GM12878 (cell line): ENCODE data around the gene UTF1. TPM values are rescaled to one million over a fixed set of nuclear protein-coding genes. Genes with fewer than 3 reads are reported as not detected.

Experiments used
- ATAC-seq: fragments of 200-7000 bp; cut with Tn5 transposase; 3 replicates; pipeline ENCODE4 v1.9.1; 2020; ENCODE audit warnings: mild to moderate bottlenecking, moderate library complexity
- BruUV-seq: library from RNA; stranded (reverse); fragments of 400-500 nt; replicated peaks from 2 replicates; lab custom pipeline; 2021; lab: Mats Ljungman, UMichigan
- CTCF ChIA-PET: fragments of 300-600 bp; sonication (Branson Sonifier 250); formaldehyde crosslinking; extraction: SDS; loops from one replicate; lab custom pipeline; 2021; ENCODE audit warnings: inconsistent platforms; lab: Yijun Ruan, JAX
- POLR2A ChIA-PET: fragments of 350-600 bp; formaldehyde crosslinking; extraction: SDS; loops from one replicate; lab custom pipeline; 2021; ENCODE audit warnings: inconsistent platforms; lab: Charles Lee
- RAD21 ChIA-PET: fragments of 300-600 bp; sonication (Branson Sonifier 250); formaldehyde crosslinking; loops from one replicate; lab custom pipeline; 2023; ENCODE audit warnings: antibody characterized with exemption; ENCODE audit not compliant: unreplicated experiment; lab: Charles Lee
- SMC1A ChIA-PET: fragments of 300-600 bp; sonication (Branson Sonifier 250); formaldehyde crosslinking; loops from one replicate; lab custom pipeline; 2023; ENCODE audit not compliant: unreplicated experiment, uncharacterized antibody; lab: Charles Lee
- DNase-seq: peaks from one replicate; pipeline ENCODE4 v3.0.0-alpha.2; 2011; ENCODE audit warnings: low read depth, low spot score
- FAIRE-seq: peaks from 3 replicates; lab custom pipeline; 2011; peaks lifted over from hg19 to GRCh38; lab: Jason Lieb, UNC
- H2AFZ ChIP-seq: 2 replicates; pipeline ENCODE4 v1.6.0; 2011; ENCODE audit warnings: low read depth, low read length, control low read depth; ENCODE audit not compliant: control insufficient read depth
- H3K27ac ChIP-seq: 2 replicates; pipeline ENCODE4 v1.5.1; 2011; ENCODE audit warnings: control low read depth; ENCODE audit not compliant: control insufficient read depth, insufficient read depth
- H3K27me3 ChIP-seq, 2 experiments: replicated peaks in 1 of 2; 2 replicates each; pipeline versions ENCODE4 v1.6.0 to v1.6.1; 2011; ENCODE audit warnings: low read length in 1 of 2; ENCODE audit not compliant: control insufficient read depth in 2 of 2, insufficient read depth in 2 of 2
- H3K36me3 ChIP-seq, 2 experiments: 2 replicates each; pipeline ENCODE4 v1.5.1; 2011; ENCODE audit warnings: low read length in 1 of 2; ENCODE audit not compliant: control insufficient read depth in 2 of 2, insufficient read depth in 2 of 2
- H3K4me1 ChIP-seq: 2 replicates; pipeline ENCODE4 v1.6.1; 2011; ENCODE audit warnings: mild to moderate bottlenecking, low read length, moderate library complexity, mixed read lengths; ENCODE audit not compliant: control insufficient read depth, insufficient read depth
- H3K4me2 ChIP-seq: 2 replicates; pipeline ENCODE4 v1.6.0; 2011; ENCODE audit warnings: control low read depth; ENCODE audit not compliant: control insufficient read depth, insufficient read depth
- H3K4me3 ChIP-seq: fragments of 200-600 bp; sonication (generic); 2 replicates; pipeline ENCODE4 v1.5.1; 2016
- H3K79me2 ChIP-seq: 2 replicates; pipeline ENCODE4 v1.6.0; 2011; ENCODE audit warnings: low read length; ENCODE audit not compliant: control insufficient read depth, insufficient read depth
- H3K9ac ChIP-seq: 2 replicates; pipeline ENCODE4 v1.8.0; 2011; ENCODE audit warnings: low read length, control low read depth, mixed read lengths; ENCODE audit not compliant: control insufficient read depth, insufficient read depth
- H3K9me3 ChIP-seq: replicated peaks from 3 replicates; pipeline ENCODE4 v1.5.1; 2011; ENCODE audit warnings: mild to moderate bottlenecking, low read length; ENCODE audit not compliant: control insufficient read depth, insufficient read depth
- H4K20me1 ChIP-seq: 2 replicates; pipeline ENCODE4 v1.6.0; 2011; ENCODE audit not compliant: control insufficient read depth, insufficient read depth
- FOXK2 ChIP-seq: fragments of 450-650 bp; IDR thresholded peaks from 2 replicates; pipeline ENCODE4 v1.6.1; 2017; ENCODE audit warnings: mild to moderate bottlenecking, moderate library complexity
- IKZF1 ChIP-seq: fragments of 450-650 bp; conservative IDR thresholded peaks from 2 replicates; pipeline ENCODE4 v1.6.1; 2017; ENCODE audit warnings: antibody characterized with exemption, mild to moderate bottlenecking
- MXI1 ChIP-seq: fragments of 150-350 bp; IDR thresholded peaks from 2 replicates; pipeline ENCODE4 v1.6.1; 2011; ENCODE audit warnings: low read depth, mild to moderate bottlenecking, inconsistent platforms, low read length, improper control_type of control experiment
- NBN ChIP-seq: fragments of 450-650 bp; IDR thresholded peaks from 2 replicates; pipeline ENCODE4 v1.6.1; 2016
- NRF1 ChIP-seq: conservative IDR thresholded peaks from 2 replicates; pipeline ENCODE4 v1.6.1; 2011; ENCODE audit warnings: mild to moderate bottlenecking, low read depth, low read length, improper control_type of control experiment
- RBBP5 ChIP-seq: fragments of 200-600 bp; sonication (generic); conservative IDR thresholded peaks from 2 replicates; pipeline ENCODE4 v1.6.1; 2016
- SPI1 ChIP-seq: IDR thresholded peaks from 2 replicates; pipeline ENCODE4 v1.6.1; 2011; ENCODE audit warnings: low read depth, mild to moderate bottlenecking, low read length, moderate library complexity, borderline replicate concordance; ENCODE audit not compliant: insufficient read depth
- ZNF207 ChIP-seq: fragments of 450-650 bp; IDR thresholded peaks from 2 replicates; pipeline ENCODE4 v1.6.1; 2014; ENCODE audit warnings: antibody characterized with exemption, mild to moderate bottlenecking, borderline replicate concordance
- WGBS: methylation state at CpG from one replicate; pipeline ENCODE4 v1.1.6; 2016; ENCODE audit warnings: low lambda C conversion rate; ENCODE audit not compliant: insufficient replicate concordance, insufficient coverage; ENCODE audit errors: missing lambda C conversion rate; 5-methylcytosine and 5-hydroxymethylcytosine counted together
- in situ Hi-C: fragments of 300-500 bp; cut with MboI; formaldehyde crosslinking; loops from 9 replicates; pipeline ENCODE4 v1.14.3; 2018; ENCODE audit warnings: mixed read lengths
- intact Hi-C: fragments of 100-400 bp; cut with micrococcal nuclease; formaldehyde crosslinking; loops from one replicate; pipeline ENCODE4 v1.14.2; 2022; ENCODE audit not compliant: unreplicated experiment
- polyA plus RNA-seq, 11 experiments: library from polyadenylated mRNA; depleted of rRNA in 4 of 11; unstranded in 6 of 11; stranded (reverse) in 5 of 11; fragments of >200 nt; fragmentation: Nextera tagmentation in 4 of 11; fragmentation: Illumina TruSeq in 1 of 11; extraction: Ambion mirVana in 4 of 11; extraction: Trizol in 1 of 11; gene quantifications; 1 replicate in 1 of 11; 2 replicates in 10 of 11; pipeline versions ENCODE4 v1.2.1 to v1.2.3, GENCODE V29; 2011 to 2016; ENCODE audit warnings: inconsistent platforms in 2 of 11, missing spikeins in 2 of 11, low read depth in 1 of 11
- total RNA-seq, 4 experiments: library from RNA; depleted of rRNA in 3 of 4; stranded (reverse); fragments of >200 nt in 3 of 4; fragmentation: Illumina TruSeq in 1 of 4; extraction: Trizol in 1 of 4; gene quantifications; 2 replicates each; pipeline versions ENCODE4 v1.2.1 to v1.2.3, GENCODE V29; 2013 to 2021
- TF ChIP-seq, protein P1 (sequence below): fragments of 450-650 bp; IDR thresholded peaks from 2 replicates; pipeline ENCODE4 v1.6.1; 2017; ENCODE audit warnings: borderline replicate concordance

UTF1 gene
- total and polyA plus RNA-seq, 10 of the 15 experiments (the other 5 are each of a cell fraction or from before 2014, with no cell fraction given): not detected

DNA sequence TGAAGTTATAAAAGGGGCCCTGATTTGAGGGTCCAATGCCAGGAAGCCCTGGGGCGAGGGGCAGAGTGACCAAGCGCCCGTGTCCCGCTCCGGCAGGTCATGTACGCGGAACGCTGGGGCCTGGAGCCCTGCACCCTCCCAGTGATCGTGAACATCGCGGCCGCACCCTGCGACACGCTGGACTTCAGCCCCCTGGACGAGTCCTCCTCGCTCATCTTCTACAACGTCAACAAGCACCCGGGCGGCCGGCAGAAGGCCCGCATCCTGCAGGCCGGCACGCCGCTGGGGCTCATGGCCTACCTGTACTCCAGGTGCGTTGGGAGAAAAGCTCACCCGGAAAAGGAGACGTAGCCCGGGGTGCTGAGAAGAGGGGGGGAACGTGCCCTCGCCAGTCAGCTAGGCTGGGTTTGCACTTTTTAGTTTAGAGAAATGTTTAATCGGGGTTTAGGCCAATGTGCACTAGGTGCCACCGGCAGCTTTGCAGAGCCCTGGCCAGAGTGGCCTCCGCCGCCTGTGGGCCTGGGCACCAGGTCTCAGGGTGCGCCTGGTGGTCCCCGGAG, 22.9 kb upstream of the UTF1 start:
- FAIRE-seq (no peak), DNase-seq (no peak), ATAC-seq (no peak)
- intact Hi-C loops: no loop called here
- ChIA-PET RAD21 (no interaction called here), POLR2A (no interaction called here), SMC1A (no interaction called here), CTCF (no interaction called here)
- in situ Hi-C loops: no loop called here
- Histone ChIP-seq H3K9me3 (no peaks in the 10 kb centered on the region), H3K27me3 (no peaks in the 10 kb centered on the region), H3K79me2 (no peaks in the 10 kb centered on the region), H3K4me1 (no peaks in the 10 kb centered on the region), H3K4me2 (no peak overlapping the region), H3K9ac (no peak overlapping the region), H3K4me3 (no peak overlapping the region), H4K20me1 (no peaks in the 10 kb centered on the region)
- no TSS peak for BruUV-seq
- 78% methylated on average over 36 of the region's 36 CpGs for WGBS
- TF ChIP-seq NBN (no peak), FOXK2 (no peak), MXI1 (no peak), ZNF207 (no peak), IKZF1 (no peak), NRF1 (no peak), SPI1 (no peak), RBBP5 (no peak)
- TF ChIP-seq, protein P1, sequence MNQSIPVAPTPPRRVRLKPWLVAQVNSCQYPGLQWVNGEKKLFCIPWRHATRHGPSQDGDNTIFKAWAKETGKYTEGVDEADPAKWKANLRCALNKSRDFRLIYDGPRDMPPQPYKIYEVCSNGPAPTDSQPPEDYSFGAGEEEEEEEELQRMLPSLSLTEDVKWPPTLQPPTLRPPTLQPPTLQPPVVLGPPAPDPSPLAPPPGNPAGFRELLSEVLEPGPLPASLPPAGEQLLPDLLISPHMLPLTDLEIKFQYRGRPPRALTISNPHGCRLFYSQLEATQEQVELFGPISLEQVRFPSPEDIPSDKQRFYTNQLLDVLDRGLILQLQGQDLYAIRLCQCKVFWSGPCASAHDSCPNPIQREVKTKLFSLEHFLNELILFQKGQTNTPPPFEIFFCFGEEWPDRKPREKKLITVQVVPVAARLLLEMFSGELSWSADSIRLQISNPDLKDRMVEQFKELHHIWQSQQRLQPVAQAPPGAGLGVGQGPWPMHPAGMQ: no peak
- TF ChIP-seq, all 136 proteins: peak for 0
- no peak overlapping the region for H3K27ac ChIP-seq
- H2AFZ ChIP-seq: no peak overlapping the region
- no peaks in the 10 kb centered on the region for H3K36me3 ChIP-seq
